ENCODE results near the gene CCR6. TPM values are rescaled to one million over a fixed set of nuclear protein-coding genes. Genes with fewer than 3 reads are reported as not detected.

The CCR6 gene
- total RNA-seq, 1 donor from 2014 or later, result not detected

GRCh38 chr6:167092672-167093339, 30.1 kb upstream of the CCR6 start:
- no peak for DNase-seq (ENCODE audit: extremely low spot score, unreplicated experiment)
- Mint-ChIP-seq H3K27ac (no peak overlapping the region), H3K36me3 (no peaks in the 10 kb centered on the region), H3K4me1 (ENCODE audit: unreplicated experiment) (peaks cover 15% of the 10 kb centered on the region), H3K27me3 (no peaks in the 10 kb centered on the region), H3K4me3 (no peak overlapping the region), H3K9me3 (no peaks in the 10 kb centered on the region)
- no peak for TF ChIP-seq CTCF (conservative IDR thresholded peaks at IDR 0.05)

GRCh38 chr6:167093406-167093921, 29.4 kb upstream of the CCR6 start:
- no peaks in the 10 kb centered on the region for H3K27me3 Mint-ChIP-seq
- DNase-seq (ENCODE audit: extremely low spot score, unreplicated experiment), result no peak
- no peaks in the 10 kb centered on the region for H3K36me3 Mint-ChIP-seq
- H3K4me3 Mint-ChIP-seq, result no peak overlapping the region
- H3K27ac Mint-ChIP-seq, result no peak overlapping the region
- no peaks in the 10 kb centered on the region for H3K9me3 Mint-ChIP-seq
- peaks cover 15% of the 10 kb centered on the region for H3K4me1 Mint-ChIP-seq (ENCODE audit: unreplicated experiment)
- TF ChIP-seq CTCF (conservative IDR thresholded peaks at IDR 0.05), result no peak

GRCh38 chr6:167093922-167094432, 28.9 kb upstream of the CCR6 start:
- H3K4me1 Mint-ChIP-seq (ENCODE audit: unreplicated experiment), result peaks cover 18% of the 10 kb centered on the region
- H3K27ac Mint-ChIP-seq, result no peak overlapping the region
- no peaks in the 10 kb centered on the region for H3K27me3 Mint-ChIP-seq
- DNase-seq (ENCODE audit: extremely low spot score, unreplicated experiment), result no peak
- no peak for TF ChIP-seq CTCF (conservative IDR thresholded peaks at IDR 0.05)
- H3K36me3 Mint-ChIP-seq, result no peaks in the 10 kb centered on the region
- H3K4me3 Mint-ChIP-seq, result no peak overlapping the region
- H3K9me3 Mint-ChIP-seq, result no peaks in the 10 kb centered on the region

GRCh38 chr6:167094436-167094819, 28.5 kb upstream of the CCR6 start:
- no peaks in the 10 kb centered on the region for H3K9me3 Mint-ChIP-seq
- DNase-seq (ENCODE audit: extremely low spot score, unreplicated experiment), result no peak
- H3K4me1 Mint-ChIP-seq (ENCODE audit: unreplicated experiment), result peaks cover 19% of the 10 kb centered on the region
- no peak for TF ChIP-seq CTCF (conservative IDR thresholded peaks at IDR 0.05)
- H3K27ac Mint-ChIP-seq, result no peak overlapping the region
- no peak overlapping the region for H3K4me3 Mint-ChIP-seq
- H3K36me3 Mint-ChIP-seq, result no peaks in the 10 kb centered on the region
- no peaks in the 10 kb centered on the region for H3K27me3 Mint-ChIP-seq

- Mint-ChIP-seq H3K4me1 (ENCODE audit: unreplicated experiment) (peaks cover 19% of the 10 kb centered on the region), H3K27me3 (no peaks in the 10 kb centered on the region), H3K9me3 (peaks cover 2% of the 10 kb centered on the region), H3K27ac (no peak overlapping the region), H3K36me3 (no peaks in the 10 kb centered on the region), H3K4me3 (no peak overlapping the region)
- no peak for DNase-seq (ENCODE audit: extremely low spot score, unreplicated experiment)
- TF ChIP-seq CTCF (conservative IDR thresholded peaks at IDR 0.05), result no peak
These were observed 27.9 kb upstream of the CCR6 start for GRCh38 chr6:167094820-167095637.
